BE2C (cell line): ENCODE data around the gene LAX1.
"Not testable (repeated sequence)": the region's sequence is repeated elsewhere in the genome, so short reads cannot be mapped to it uniquely, and the experiment has no call there.

Experiments used
- DNase-seq: peaks from one replicate; pipeline ENCODE4 v3.0.0-alpha.2; 2020
- H3K27me3 ChIP-seq: fragments of 250-450 bp; sonication (Bioruptor Pico); 2 replicates; pipeline ENCODE4 v1.5.1; 2020; ENCODE audit warnings: mild to moderate bottlenecking
- H3K36me3 ChIP-seq: fragments of 250-450 bp; sonication (Bioruptor Pico); 2 replicates; pipeline ENCODE4 v1.5.1; 2020; ENCODE audit warnings: mild to moderate bottlenecking
- H3K4me1 ChIP-seq: fragments of 250-450 bp; sonication (Bioruptor Pico); 2 replicates; pipeline ENCODE4 v1.5.1; 2020
- H3K4me3 ChIP-seq: 2 replicates; pipeline ENCODE4 v1.5.1; 2011; ENCODE audit warnings: low read depth, low read length
- H3K9me3 ChIP-seq: fragments of 250-450 bp; sonication (Bioruptor Pico); 2 replicates; pipeline ENCODE4 v1.5.1; 2020
- TF ChIP-seq, protein P1 (sequence below): IDR thresholded peaks from 2 replicates; pipeline ENCODE4 v1.5.1; 2012; ENCODE audit warnings: mild to moderate bottlenecking, low read depth, low read length

Gene LAX1

GRCh38 chr1:203751051-203751450 is 13.9 kb upstream of the LAX1 start:
- Histone ChIP-seq H3K4me1 (no peaks in the 10 kb centered on the region), H3K4me3 (no peak overlapping the region), H3K27me3 (no peaks in the 10 kb centered on the region), H3K9me3 (no peaks in the 10 kb centered on the region), H3K36me3 (no peaks in the 10 kb centered on the region)
- TF ChIP-seq, protein P1, sequence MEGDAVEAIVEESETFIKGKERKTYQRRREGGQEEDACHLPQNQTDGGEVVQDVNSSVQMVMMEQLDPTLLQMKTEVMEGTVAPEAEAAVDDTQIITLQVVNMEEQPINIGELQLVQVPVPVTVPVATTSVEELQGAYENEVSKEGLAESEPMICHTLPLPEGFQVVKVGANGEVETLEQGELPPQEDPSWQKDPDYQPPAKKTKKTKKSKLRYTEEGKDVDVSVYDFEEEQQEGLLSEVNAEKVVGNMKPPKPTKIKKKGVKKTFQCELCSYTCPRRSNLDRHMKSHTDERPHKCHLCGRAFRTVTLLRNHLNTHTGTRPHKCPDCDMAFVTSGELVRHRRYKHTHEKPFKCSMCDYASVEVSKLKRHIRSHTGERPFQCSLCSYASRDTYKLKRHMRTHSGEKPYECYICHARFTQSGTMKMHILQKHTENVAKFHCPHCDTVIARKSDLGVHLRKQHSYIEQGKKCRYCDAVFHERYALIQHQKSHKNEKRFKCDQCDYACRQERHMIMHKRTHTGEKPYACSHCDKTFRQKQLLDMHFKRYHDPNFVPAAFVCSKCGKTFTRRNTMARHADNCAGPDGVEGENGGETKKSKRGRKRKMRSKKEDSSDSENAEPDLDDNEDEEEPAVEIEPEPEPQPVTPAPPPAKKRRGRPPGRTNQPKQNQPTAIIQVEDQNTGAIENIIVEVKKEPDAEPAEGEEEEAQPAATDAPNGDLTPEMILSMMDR, result no peak
- DNase-seq, result no peak

- not testable (repeated sequence) for DNase-seq, H3K27me3 ChIP-seq, H3K36me3 ChIP-seq, H3K4me1 ChIP-seq, H3K4me3 ChIP-seq, H3K9me3 ChIP-seq
Observed at GRCh38 chr1:203751618-203752361, 13.2 kb upstream of the LAX1 start.

- no peaks in the 10 kb centered on the region for H3K4me1 ChIP-seq
- H3K4me3 ChIP-seq, result no peak overlapping the region
- no peaks in the 10 kb centered on the region for H3K36me3 ChIP-seq
- DNase-seq, result no peak
- no peaks in the 10 kb centered on the region for H3K27me3 ChIP-seq
- H3K9me3 ChIP-seq, result no peaks in the 10 kb centered on the region
- TF ChIP-seq, protein P1, result no peak
Observed at GRCh38 chr1:203754455-203754864, 10.5 kb upstream of the LAX1 start.

GRCh38 chr1:203756036-203756435 is 8.9 kb upstream of the LAX1 start:
- TF ChIP-seq, protein P1, result no peak
- Histone ChIP-seq H3K4me3 (no peak overlapping the region), H3K9me3 (no peaks in the 10 kb centered on the region), H3K36me3 (no peaks in the 10 kb centered on the region), H3K4me1 (no peaks in the 10 kb centered on the region), H3K27me3 (no peaks in the 10 kb centered on the region)
- DNase-seq, result no peak

- not testable (repeated sequence) for H3K9me3 ChIP-seq, H3K36me3 ChIP-seq, H3K27me3 ChIP-seq, H3K4me1 ChIP-seq, DNase-seq, H3K4me3 ChIP-seq
Observed at GRCh38 chr1:203758749-203759148, 6.2 kb upstream of the LAX1 start.

DNA sequence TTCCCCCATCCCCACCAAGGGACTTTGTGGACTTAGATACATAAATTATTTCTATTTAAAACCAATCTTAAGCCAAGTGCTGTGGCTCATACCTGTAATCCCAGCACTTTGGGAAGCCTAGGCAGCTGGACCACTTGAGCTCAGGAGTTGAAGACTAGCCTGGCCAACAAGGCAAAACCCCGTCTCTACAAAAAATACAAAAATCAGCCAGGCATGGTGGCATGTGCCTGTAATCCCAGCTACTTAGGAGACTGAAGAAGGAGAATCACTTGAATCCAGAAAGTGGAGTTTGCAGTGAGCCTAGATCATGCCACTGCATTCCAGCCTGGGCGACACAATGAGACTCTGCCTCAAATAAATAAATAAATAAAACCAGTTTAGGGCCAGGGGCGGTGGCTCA is 4.5 kb upstream of the LAX1 start:
- TF ChIP-seq, protein P1, result no peak
- no peak overlapping the region for H3K4me3 ChIP-seq
- H3K36me3 ChIP-seq, result no peaks in the 10 kb centered on the region
- no peak for DNase-seq
- no peaks in the 10 kb centered on the region for H3K4me1 ChIP-seq
- no peaks in the 10 kb centered on the region for H3K9me3 ChIP-seq
- H3K27me3 ChIP-seq, result no peaks in the 10 kb centered on the region

GRCh38 chr1:203761958-203762357 is 3.0 kb upstream of the LAX1 start:
- not testable (repeated sequence) for H3K4me1 ChIP-seq

DNA sequence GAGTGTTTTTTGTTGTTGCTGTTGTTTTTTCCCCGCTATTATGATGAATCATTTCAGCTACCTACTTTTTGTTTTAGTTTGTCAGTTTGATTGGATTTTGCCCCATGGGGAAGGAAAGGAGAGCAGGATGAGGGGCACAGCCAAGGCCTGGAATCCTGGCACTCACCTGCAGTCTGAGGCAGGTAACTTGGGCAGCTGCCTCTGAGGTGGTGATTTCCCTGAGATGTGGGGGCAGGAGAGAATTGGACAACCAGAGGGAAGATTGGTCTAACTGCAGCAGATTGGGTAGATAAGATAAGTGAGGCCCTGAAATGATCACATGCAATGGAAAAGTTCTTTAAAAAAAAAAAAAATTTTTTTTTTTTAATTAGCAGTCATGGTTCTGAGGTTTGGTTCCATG is 1.5 kb upstream of the LAX1 start:
- H3K36me3 ChIP-seq, result no peaks in the 10 kb centered on the region
- no peaks in the 10 kb centered on the region for H3K4me1 ChIP-seq
- TF ChIP-seq, protein P1, result no peak
- H3K27me3 ChIP-seq, result no peaks in the 10 kb centered on the region
- no peaks in the 10 kb centered on the region for H3K9me3 ChIP-seq
- DNase-seq, result no peak
- H3K4me3 ChIP-seq, result no peak overlapping the region

More at GRCh38 chr1:203761958-203762357, 3.0 kb upstream of the LAX1 start:
- H3K4me3 ChIP-seq, DNase-seq, H3K27me3 ChIP-seq, H3K36me3 ChIP-seq, H3K9me3 ChIP-seq: not testable (repeated sequence)
